A375 (cell line): Measurements from ENCODE around the gene TMF1. TPM values are rescaled to one million over a fixed set of nuclear protein-coding genes. Genes with fewer than 3 reads are reported as not detected.

ENCODE experiments used
- small RNA-seq: library from RNA; depleted of rRNA; stranded (forward); fragments of <200 nt; gene quantifications from one replicate; pipeline ENCODE3, GENCODE V24; 2014
- total RNA-seq: library from RNA; depleted of rRNA; stranded (reverse); fragments of >200 nt; shearing (Covaris generic); gene quantifications from 2 replicates; pipeline ENCODE4 v1.2.3, GENCODE V29; 2014; rRNA removed

Gene TMF1
- 17.9 and 28.1 TPM in 2 replicates for total RNA-seq

GRCh38 chr3:69051756-69052471 is at the start of gene TMF1:
Gene TMF1, minus strand, starts transcription at chr3:69052333. Its CDS starts 247 bp downstream, at chr3:69052086.

GRCh38 chr3:69084326-69085167 is 32.4 kb upstream of the TMF1 start, which contains the start of gene ARL6IP5:
Gene ARL6IP5, plus strand, starts transcription at chr3:69084937. Its CDS starts 111 bp downstream, at chr3:69085048.

GRCh38 chr3:69080233-69080920 is 28.2 kb upstream of the TMF1 start, which contains the start of gene UBA3:
Gene UBA3, minus strand, starts transcription at chr3:69080365. Its CDS starts 12 bp downstream, at chr3:69080353.

GRCh38 chr3:69013253-69014021 is 38.7 kb downstream of the TMF1 start, which contains the start of gene EOGT:
Gene EOGT, minus strand, starts transcription at chr3:69013684. Its CDS starts 3,838 bp downstream, at chr3:69009846.

Small RNA genes within 50 kb of the gene (small RNA-seq; reads per million reads assigned to genes)
- not detected for gene MIR3136

Other genes starting within 250 kb of the TMF1 start
- not detected in 2 replicates for gene TAFA4, start 119.8 kb downstream of the TMF1 start, total RNA-seq
- gene EOGT, start 38.6 kb downstream of the TMF1 start, total RNA-seq: 18.6 and 24.4 TPM in 2 replicates
- 44.9 and 50.9 TPM in 2 replicates for gene UBA3, start 28.0 kb upstream of the TMF1 start, total RNA-seq
- 35.1 and 37.7 TPM in 2 replicates for gene ARL6IP5, start 32.6 kb upstream of the TMF1 start, total RNA-seq
- 0.04 TPM in 1 of 2 replicates, not detected in the other for gene LMOD3, start 70.3 kb upstream of the TMF1 start, total RNA-seq